Cortex of kidney (tissue), 1 donor: ENCODE measurements around the gene RPP40.
"Not testable (repeated sequence)": the region's sequence is repeated elsewhere in the genome, so short reads cannot be mapped to it uniquely, and the experiment has no call there.

ENCODE experiments used
- DNase-seq: peaks from one replicate; lab custom pipeline; 2025; lab: John Stamatoyannopoulos, UW

The RPP40 gene

GRCh38 chr6:5014072-5014561 lies 10.3 kb upstream of the RPP40 start:
- DNase-seq: no peak

- DNase-seq: no peak
These were observed 8.7 kb upstream of the RPP40 start for GRCh38 chr6:5012519-5012918.

- no peak for DNase-seq
These were observed 7.5 kb upstream of the RPP40 start for GRCh38 chr6:5011346-5011745.

GRCh38 chr6:5007531-5007930 lies 3.7 kb upstream of the RPP40 start:
- DNase-seq: no peak

- DNase-seq: no peak
These were observed 2.4 kb upstream of the RPP40 start for GRCh38 chr6:5006222-5006621.

- not testable (repeated sequence) for DNase-seq
These were observed 1.2 kb upstream of the RPP40 start for GRCh38 chr6:5005038-5005433.

- no peak for DNase-seq
These were observed 668 bp upstream of the RPP40 start for GRCh38 chr6:5004373-5005037.

- no peak for DNase-seq
These were observed 4.3 kb downstream of the RPP40 start for GRCh38 chr6:4999586-4999985.

- DNase-seq: no peak
These were observed 6.0 kb downstream of the RPP40 start for GRCh38 chr6:4997862-4998261.

GRCh38 chr6:4994741-4995140 lies 9.1 kb downstream of the RPP40 start:
- no peak for DNase-seq

- no peak for DNase-seq
These were observed 16.4 kb downstream of the RPP40 start for GRCh38 chr6:4987432-4987831.

GRCh38 chr6:4986999-4987398 lies 16.8 kb downstream of the RPP40 start:
- no peak for DNase-seq

GRCh38 chr6:4983322-4983721 lies 20.5 kb downstream of the RPP40 start:
- DNase-seq: no peak

- no peak for DNase-seq
These were observed 22.1 kb downstream of the RPP40 start for GRCh38 chr6:4981761-4982160.

- DNase-seq: no peak
These were observed 24.4 kb downstream of the RPP40 start for GRCh38 chr6:4979426-4979825.

- no peak for DNase-seq
These were observed 26.4 kb downstream of the RPP40 start for GRCh38 chr6:4977468-4977867.

GRCh38 chr6:4975506-4975905 lies 28.3 kb downstream of the RPP40 start:
- no peak for DNase-seq

GRCh38 chr6:4974962-4975361 lies 28.9 kb downstream of the RPP40 start:
- no peak for DNase-seq

- DNase-seq: no peak
These were observed 29.7 kb downstream of the RPP40 start for GRCh38 chr6:4973982-4974745.

- DNase-seq: no peak
These were observed 30.4 kb downstream of the RPP40 start for GRCh38 chr6:4973415-4973814.

- DNase-seq: no peak
These were observed 31.4 kb downstream of the RPP40 start for GRCh38 chr6:4972438-4972837.

- no peak for DNase-seq
These were observed 32.0 kb downstream of the RPP40 start for GRCh38 chr6:4971851-4972250.

GRCh38 chr6:4970739-4971395 lies 33.0 kb downstream of the RPP40 start:
- no peak for DNase-seq
